OCI-LY1 (cell line): ENCODE measurements around the gene TMEM131.

Source experiments
- H2AFZ ChIP-seq: fragments of 200-600 bp; sonication (generic), shearing (Covaris generic); 2 replicates; pipeline ENCODE4 v1.6.0; 2014; ENCODE audit warnings: antibody characterized with exemption, mild to moderate bottlenecking, low read length
- H3F3A ChIP-seq: fragments of 200-600 bp; sonication (generic), shearing (Covaris generic); 2 replicates; pipeline ENCODE4 v1.6.0; 2014; ENCODE audit warnings: mild to moderate bottlenecking, antibody characterized with exemption, low read length, moderate library complexity; ENCODE audit not compliant: insufficient read depth
- H3K27ac ChIP-seq: fragments of 200-600 bp; sonication (generic); 2 replicates; pipeline ENCODE4 v1.5.1; 2014; ENCODE audit warnings: low read length, mixed run types, mild to moderate bottlenecking, low read depth; ENCODE audit not compliant: poor library complexity, severe bottlenecking
- H3K27me3 ChIP-seq: fragments of 200-600 bp; sonication (generic); 2 replicates; pipeline ENCODE4 v1.6.0; 2014; ENCODE audit warnings: antibody characterized with exemption, mild to moderate bottlenecking, low read length, moderate library complexity; ENCODE audit not compliant: insufficient read depth
- H3K36me3 ChIP-seq: fragments of 200-600 bp; sonication (generic); 2 replicates; pipeline ENCODE4 v1.6.1; 2014; ENCODE audit warnings: mild to moderate bottlenecking, antibody characterized with exemption, low read length, moderate library complexity, mixed read lengths; ENCODE audit not compliant: insufficient read depth
- H3K4me1 ChIP-seq: fragments of 200-600 bp; sonication (generic); 2 replicates; pipeline ENCODE4 v1.5.1; 2014; ENCODE audit warnings: mild to moderate bottlenecking, low read length, moderate library complexity; ENCODE audit not compliant: insufficient read depth, severe bottlenecking
- H3K4me2 ChIP-seq: fragments of 200-600 bp; sonication (generic), shearing (Covaris generic); 2 replicates; pipeline ENCODE4 v1.6.1; 2014; ENCODE audit warnings: low read length
- H3K4me3 ChIP-seq: fragments of 200-600 bp; sonication (generic); 2 replicates; pipeline ENCODE4 v1.5.1; 2014; ENCODE audit warnings: low read length, low read depth, mild to moderate bottlenecking, mixed read lengths; ENCODE audit not compliant: poor library complexity, severe bottlenecking
- H3K79me2 ChIP-seq: fragments of 200-600 bp; shearing (Covaris generic); 2 replicates; pipeline ENCODE4 v1.6.1; 2016; ENCODE audit warnings: mixed run types, low read length, mixed read lengths; ENCODE audit not compliant: insufficient read depth
- H3K9ac ChIP-seq: fragments of 200-600 bp; sonication (generic), shearing (Covaris generic); 2 replicates; pipeline ENCODE4 v1.6.1; 2014; ENCODE audit warnings: mild to moderate bottlenecking, low read length, mixed read lengths
- H3K9me2 ChIP-seq: fragments of 200-600 bp; sonication (generic), shearing (Covaris generic); 2 replicates; pipeline ENCODE4 v1.6.1; 2014; ENCODE audit warnings: low read depth, mild to moderate bottlenecking, low read length, mixed read lengths
- H3K9me3 ChIP-seq: fragments of 200-600 bp; shearing (Covaris generic); 2 replicates; pipeline ENCODE4 v1.6.1; 2014; ENCODE audit warnings: low read length, mixed read lengths
- H4K20me1 ChIP-seq: fragments of 200-600 bp; sonication (generic), shearing (Covaris generic); 2 replicates; pipeline ENCODE4 v1.6.0; 2016; ENCODE audit warnings: mild to moderate bottlenecking, low read length; ENCODE audit not compliant: insufficient read depth
- EZH2 ChIP-seq: fragments of 200-600 bp; sonication (generic), shearing (Covaris generic); IDR thresholded peaks from 2 replicates; pipeline ENCODE4 v1.8.0; 2017; ENCODE audit warnings: borderline replicate concordance, mixed run types, mild to moderate bottlenecking, antibody characterized with exemption, low read length, moderate library complexity, mixed read lengths
- TF ChIP-seq, protein P1 (sequence below): fragments of 200-600 bp; sonication (generic), shearing (Covaris generic); IDR thresholded peaks from 2 replicates; pipeline ENCODE4 v1.5.1; 2017; ENCODE audit warnings: mild to moderate bottlenecking, antibody characterized with exemption, low read length, moderate library complexity, mixed read lengths

Gene TMEM131

DNA sequence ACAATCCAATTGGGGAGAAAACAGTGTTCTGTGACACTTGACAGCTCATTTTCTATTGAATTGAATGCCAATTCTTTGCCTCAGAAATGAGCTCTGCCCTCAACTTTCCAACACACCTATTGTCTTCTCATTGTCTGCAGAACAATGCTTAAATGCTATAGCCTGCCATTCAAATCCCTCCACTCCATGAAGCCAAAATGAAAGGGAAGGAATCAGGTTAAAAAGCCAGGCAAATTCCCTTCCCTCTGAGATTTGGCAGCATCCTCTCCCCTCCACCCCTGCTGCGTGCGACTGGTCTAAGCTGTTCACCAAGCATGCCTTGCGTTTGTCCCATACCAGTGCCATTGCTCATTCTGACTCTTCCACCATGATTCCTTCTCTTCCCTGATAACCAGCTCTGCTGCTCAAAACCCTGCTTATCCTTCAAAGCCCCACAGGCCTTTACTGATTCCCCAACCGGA is 32.4 kb upstream of the TMEM131 start:
- peaks cover 49% of the 10 kb centered on the region for H3K4me1 ChIP-seq
- H3K36me3 ChIP-seq = no peaks in the 10 kb centered on the region
- TF ChIP-seq, protein P1, sequence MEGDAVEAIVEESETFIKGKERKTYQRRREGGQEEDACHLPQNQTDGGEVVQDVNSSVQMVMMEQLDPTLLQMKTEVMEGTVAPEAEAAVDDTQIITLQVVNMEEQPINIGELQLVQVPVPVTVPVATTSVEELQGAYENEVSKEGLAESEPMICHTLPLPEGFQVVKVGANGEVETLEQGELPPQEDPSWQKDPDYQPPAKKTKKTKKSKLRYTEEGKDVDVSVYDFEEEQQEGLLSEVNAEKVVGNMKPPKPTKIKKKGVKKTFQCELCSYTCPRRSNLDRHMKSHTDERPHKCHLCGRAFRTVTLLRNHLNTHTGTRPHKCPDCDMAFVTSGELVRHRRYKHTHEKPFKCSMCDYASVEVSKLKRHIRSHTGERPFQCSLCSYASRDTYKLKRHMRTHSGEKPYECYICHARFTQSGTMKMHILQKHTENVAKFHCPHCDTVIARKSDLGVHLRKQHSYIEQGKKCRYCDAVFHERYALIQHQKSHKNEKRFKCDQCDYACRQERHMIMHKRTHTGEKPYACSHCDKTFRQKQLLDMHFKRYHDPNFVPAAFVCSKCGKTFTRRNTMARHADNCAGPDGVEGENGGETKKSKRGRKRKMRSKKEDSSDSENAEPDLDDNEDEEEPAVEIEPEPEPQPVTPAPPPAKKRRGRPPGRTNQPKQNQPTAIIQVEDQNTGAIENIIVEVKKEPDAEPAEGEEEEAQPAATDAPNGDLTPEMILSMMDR = no peak
- TF ChIP-seq EZH2 = no peak
- H3K79me2 ChIP-seq = no peaks in the 10 kb centered on the region
- no peaks in the 10 kb centered on the region for H4K20me1 ChIP-seq
- H3K4me3 ChIP-seq = peak overlapping the region; percentile 53
- H3K9me3 ChIP-seq = no peaks in the 10 kb centered on the region
- H3K4me2 ChIP-seq = peak overlapping the region; percentile 91
- no peaks in the 10 kb centered on the region for H3F3A ChIP-seq
- H3K9me2 ChIP-seq = no peaks in the 10 kb centered on the region
- H2AFZ ChIP-seq = peak overlapping the region; percentile 88
- H3K27ac ChIP-seq = peak overlapping the region; percentile 96
- no peaks in the 10 kb centered on the region for H3K27me3 ChIP-seq
- peak overlapping the region; percentile 60 for H3K9ac ChIP-seq

DNA sequence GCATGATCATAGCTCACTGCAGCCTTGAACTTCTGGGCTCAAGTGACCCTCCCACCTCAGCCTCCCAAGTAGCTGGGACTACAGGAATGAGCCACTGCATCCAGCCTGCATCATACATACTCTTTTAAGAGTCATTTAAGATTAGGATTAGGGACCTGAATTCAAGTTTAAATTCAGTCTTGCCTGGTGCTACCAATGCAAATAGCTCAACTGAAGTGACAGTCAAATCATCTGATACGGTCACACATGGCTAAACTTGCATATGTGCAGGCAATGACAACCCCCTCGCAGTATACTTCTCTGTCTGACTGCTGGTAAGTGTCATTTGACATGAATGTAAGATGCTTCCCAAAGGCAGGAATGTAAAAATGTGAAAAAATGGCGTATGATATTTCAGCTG is 31.8 kb upstream of the TMEM131 start:
- H3K79me2 ChIP-seq = no peaks in the 10 kb centered on the region
- H3K36me3 ChIP-seq = no peaks in the 10 kb centered on the region
- peak overlapping the region; percentile 53 for H3K4me3 ChIP-seq
- H3K9ac ChIP-seq = peak overlapping the region; percentile 60
- H3F3A ChIP-seq = no peaks in the 10 kb centered on the region
- peak overlapping the region; percentile 96 for H3K27ac ChIP-seq
- H3K27me3 ChIP-seq = no peaks in the 10 kb centered on the region
- TF ChIP-seq, protein P1 = no peak
- no peak for TF ChIP-seq EZH2
- H4K20me1 ChIP-seq = no peaks in the 10 kb centered on the region
- no peak overlapping the region for H2AFZ ChIP-seq
- peaks cover 49% of the 10 kb centered on the region for H3K4me1 ChIP-seq
- no peaks in the 10 kb centered on the region for H3K9me3 ChIP-seq
- no peaks in the 10 kb centered on the region for H3K9me2 ChIP-seq
- H3K4me2 ChIP-seq = peak overlapping the region; percentile 91

GRCh38 chr2:98026927-98027522 is 31.3 kb upstream of the TMEM131 start:
- no peaks in the 10 kb centered on the region for H3F3A ChIP-seq
- no peak for TF ChIP-seq EZH2
- TF ChIP-seq, protein P1 = no peak
- H3K4me3 ChIP-seq = peak overlapping the region; percentile 53
- H3K4me1 ChIP-seq = peaks cover 49% of the 10 kb centered on the region
- H3K9me2 ChIP-seq = no peaks in the 10 kb centered on the region
- H3K9ac ChIP-seq = peak overlapping the region; percentile 65
- no peaks in the 10 kb centered on the region for H3K36me3 ChIP-seq
- H4K20me1 ChIP-seq = no peaks in the 10 kb centered on the region
- no peak overlapping the region for H2AFZ ChIP-seq
- no peaks in the 10 kb centered on the region for H3K27me3 ChIP-seq
- H3K79me2 ChIP-seq = no peaks in the 10 kb centered on the region
- no peaks in the 10 kb centered on the region for H3K9me3 ChIP-seq
- peak overlapping the region; percentile 96 for H3K27ac ChIP-seq
- H3K4me2 ChIP-seq = peak overlapping the region; percentile 91
